Measurements from ENCODE around the gene KCNMB1. TPM values are rescaled to one million over a fixed set of nuclear protein-coding genes. Genes with fewer than 3 reads are reported as not detected.

The KCNMB1 gene
- total and polyA plus RNA-seq, 4 donors = 1.4 to 5.2 (median 2.3) TPM

DNA sequence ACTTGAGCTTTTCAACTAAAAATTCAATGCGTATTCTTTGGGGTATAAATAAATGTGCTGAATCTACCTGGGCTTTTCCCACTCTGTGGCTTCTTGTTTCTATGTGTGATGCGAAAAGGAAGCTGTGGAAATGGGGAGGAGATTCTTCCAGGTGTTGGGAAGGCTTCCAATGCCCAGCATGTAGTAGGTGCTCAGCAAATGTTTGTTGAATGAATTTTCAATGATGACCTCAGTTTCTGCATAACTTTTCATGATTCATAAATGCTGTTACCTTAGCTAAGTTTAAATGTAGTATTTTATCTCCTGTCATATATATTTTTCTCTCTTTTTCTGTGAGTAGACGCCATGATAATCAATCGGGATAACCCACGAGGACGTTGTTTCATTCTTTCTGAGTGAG, 25.6 kb upstream of the KCNMB1 start:
- no peak for TF ChIP-seq CTCF (IDR thresholded peaks at IDR 0.05; ENCODE audit: control extremely low read depth, extremely low read depth)
- H3K9ac ChIP-seq (ENCODE audit: insufficient read depth in 1 of 2, low read length in 2 of 2) = no peak overlapping the region
- no peak for ATAC-seq (ENCODE audit: insufficient read depth, low FRiP score)
- no peaks in the 10 kb centered on the region for H3K4me1 ChIP-seq (ENCODE audit: control insufficient read depth in 5 of 5, insufficient read depth in 5 of 5, low read length in 5 of 5)
- DNase-seq = no peak
- WGBS, 2 donors = 80 to 91% methylated on average over 6 of the region's 6 CpGs
- H3K4me3 ChIP-seq = no peak overlapping the region
- H3K9me3 ChIP-seq (ENCODE audit: control insufficient read depth in 4 of 4, insufficient read depth in 3 of 4, low read length in 3 of 4) = peaks cover 0 to 3% (median 0%) of the 10 kb centered on the region in 4 donors
- H3K36me3 ChIP-seq (ENCODE audit: control insufficient read depth in 4 of 4, insufficient read depth in 4 of 4, low read length in 4 of 4) = no peaks in the 10 kb centered on the region
- H3K27ac ChIP-seq (ENCODE audit: low read depth in 1 of 2, low read length in 1 of 2) = no peak overlapping the region
- H3K27me3 ChIP-seq (ENCODE audit: control insufficient read depth in 3 of 3, insufficient read depth in 3 of 3, low read length in 2 of 3) = peaks cover 0 to 10% (median 4%) of the 10 kb centered on the region in 3 donors

GRCh38 chr5:170413897-170414296, 24.7 kb upstream of the KCNMB1 start:
- DNase-seq = no peak
- H3K4me3 ChIP-seq = no peak overlapping the region
- WGBS, 2 donors = 95% methylated on average over 3 of the region's 3 CpGs
- no peak overlapping the region for H3K9ac ChIP-seq (ENCODE audit: insufficient read depth in 1 of 2, low read length in 2 of 2)
- no peaks in the 10 kb centered on the region for H3K36me3 ChIP-seq (ENCODE audit: control insufficient read depth in 4 of 4, insufficient read depth in 4 of 4, low read length in 4 of 4)
- H3K27ac ChIP-seq (ENCODE audit: low read depth in 1 of 2, low read length in 1 of 2) = no peak overlapping the region
- no peaks in the 10 kb centered on the region for H3K4me1 ChIP-seq (ENCODE audit: control insufficient read depth in 5 of 5, insufficient read depth in 5 of 5, low read length in 5 of 5)
- H3K27me3 ChIP-seq (ENCODE audit: control insufficient read depth in 3 of 3, insufficient read depth in 3 of 3, low read length in 2 of 3) = peaks cover 0 to 7% (median 4%) of the 10 kb centered on the region in 3 donors
- TF ChIP-seq CTCF (IDR thresholded peaks at IDR 0.05; ENCODE audit: control extremely low read depth, extremely low read depth) = no peak
- ATAC-seq (ENCODE audit: insufficient read depth, low FRiP score) = no peak
- peaks cover 0 to 3% (median 0%) of the 10 kb centered on the region in 4 donors for H3K9me3 ChIP-seq (ENCODE audit: control insufficient read depth in 4 of 4, insufficient read depth in 3 of 4, low read length in 3 of 4)

DNA sequence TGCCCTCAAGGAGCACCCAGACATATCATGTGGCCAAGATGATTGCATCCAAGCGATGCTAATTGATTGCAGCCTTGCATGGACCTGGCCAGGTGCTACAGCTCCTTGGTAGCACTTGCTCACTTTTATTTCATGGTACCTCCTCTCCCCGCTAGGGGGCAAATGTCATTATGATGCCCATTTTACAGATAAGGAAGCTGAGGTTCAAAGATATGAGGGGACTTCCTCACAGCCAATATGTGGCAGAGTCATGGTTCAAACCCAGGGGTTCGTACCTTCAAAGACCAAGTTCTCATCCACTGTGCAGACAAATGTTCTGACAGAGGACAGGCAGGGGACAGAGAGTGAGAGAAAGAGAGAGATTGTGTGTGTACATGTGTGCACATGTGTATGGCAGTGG, 21.9 kb upstream of the KCNMB1 start:
- H3K27me3 ChIP-seq (ENCODE audit: control insufficient read depth in 3 of 3, insufficient read depth in 3 of 3, low read length in 2 of 3) = no peaks in the 10 kb centered on the region
- ATAC-seq (ENCODE audit: insufficient read depth, low FRiP score) (no peak), DNase-seq (no peak)
- H3K4me3 ChIP-seq = no peak overlapping the region
- H3K36me3 ChIP-seq (ENCODE audit: control insufficient read depth in 4 of 4, insufficient read depth in 4 of 4, low read length in 4 of 4) = no peaks in the 10 kb centered on the region
- H3K9ac ChIP-seq (ENCODE audit: insufficient read depth in 1 of 2, low read length in 2 of 2) = no peak overlapping the region
- no peaks in the 10 kb centered on the region for H3K4me1 ChIP-seq (ENCODE audit: control insufficient read depth in 5 of 5, insufficient read depth in 5 of 5, low read length in 5 of 5)
- WGBS, 2 donors = 91 to 93% methylated on average over 3 of the region's 3 CpGs
- peaks cover 0 to 3% (median 0%) of the 10 kb centered on the region in 4 donors for H3K9me3 ChIP-seq (ENCODE audit: control insufficient read depth in 4 of 4, insufficient read depth in 3 of 4, low read length in 3 of 4)
- TF ChIP-seq CTCF (IDR thresholded peaks at IDR 0.05; ENCODE audit: control extremely low read depth, extremely low read depth) = no peak
- no peak overlapping the region for H3K27ac ChIP-seq (ENCODE audit: low read depth in 1 of 2, low read length in 1 of 2)

DNA sequence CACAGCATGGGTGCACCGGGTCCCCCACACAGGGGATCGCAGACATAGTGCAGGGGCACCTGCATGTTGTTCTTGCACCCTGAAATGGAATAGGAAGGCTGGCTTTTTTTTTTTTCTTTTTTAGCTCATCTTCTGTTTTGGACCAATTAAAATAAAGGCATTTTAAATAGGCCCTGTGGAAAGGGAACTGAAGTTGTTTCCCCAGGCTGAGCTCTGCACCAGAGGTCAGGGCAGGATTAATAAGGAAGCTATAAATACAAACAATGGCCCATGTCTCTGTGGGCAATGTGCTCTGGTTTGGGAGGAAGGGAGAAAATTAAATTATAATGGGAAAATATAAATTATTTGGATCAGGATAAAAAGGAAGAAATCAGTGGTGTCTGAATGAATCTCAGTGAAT, 21.2 kb upstream of the KCNMB1 start:
- WGBS, 2 donors = 93 to 100% methylated on average over 2 of the region's 2 CpGs
- no peak overlapping the region for H3K27ac ChIP-seq (ENCODE audit: low read depth in 1 of 2, low read length in 1 of 2)
- H3K4me3 ChIP-seq = no peak overlapping the region
- H3K4me1 ChIP-seq (ENCODE audit: control insufficient read depth in 5 of 5, insufficient read depth in 5 of 5, low read length in 5 of 5) = no peaks in the 10 kb centered on the region
- peaks cover 0 to 3% (median 0%) of the 10 kb centered on the region in 4 donors for H3K9me3 ChIP-seq (ENCODE audit: control insufficient read depth in 4 of 4, insufficient read depth in 3 of 4, low read length in 3 of 4)
- no peak for ATAC-seq (ENCODE audit: insufficient read depth, low FRiP score)
- no peaks in the 10 kb centered on the region for H3K36me3 ChIP-seq (ENCODE audit: control insufficient read depth in 4 of 4, insufficient read depth in 4 of 4, low read length in 4 of 4)
- DNase-seq = no peak
- H3K9ac ChIP-seq (ENCODE audit: insufficient read depth in 1 of 2, low read length in 2 of 2) = no peak overlapping the region
- no peak for TF ChIP-seq CTCF (IDR thresholded peaks at IDR 0.05; ENCODE audit: control extremely low read depth, extremely low read depth)
- H3K27me3 ChIP-seq (ENCODE audit: control insufficient read depth in 3 of 3, insufficient read depth in 3 of 3, low read length in 2 of 3) = no peaks in the 10 kb centered on the region
